Lower lobe of right lung (tissue), 2 donors: ENCODE data around the gene CHKA. TPM values are rescaled to one million over a fixed set of nuclear protein-coding genes. Genes with fewer than 3 reads are reported as not detected.
A peak's percentile ranks its signal among the peaks of the same experiment; 100 is the strongest.

Source experiments
- ATAC-seq, 2 donors: fragments of 200-7000 bp; cut with Tn5 transposase; one replicate each; pipeline ENCODE4 v1.9.1; 2020 to 2022; ENCODE audit warnings: mild to moderate bottlenecking in 2 of 2, moderate library complexity in 2 of 2
- DNase-seq: peaks from one replicate; pipeline ENCODE4 v3.0.0-alpha.2; 2020
- H3K27ac ChIP-seq: fragments of 200-600 bp; one replicate; pipeline ENCODE4 v1.8.0; 2022
- H3K27me3 ChIP-seq: fragments of 200-600 bp; one replicate; pipeline ENCODE4 v1.8.0; 2022; ENCODE audit warnings: low read depth
- H3K36me3 ChIP-seq: fragments of 200-600 bp; one replicate; pipeline ENCODE4 v1.8.0; 2022; ENCODE audit warnings: mild to moderate bottlenecking
- H3K4me1 ChIP-seq: fragments of 200-600 bp; one replicate; pipeline ENCODE4 v1.8.0; 2022
- H3K4me3 ChIP-seq: fragments of 200-600 bp; one replicate; pipeline ENCODE4 v1.8.0; 2022; ENCODE audit warnings: mild to moderate bottlenecking
- H3K9me3 ChIP-seq: fragments of 200-600 bp; one replicate; pipeline ENCODE4 v1.8.0; 2022
- CTCF ChIP-seq: fragments of 200-600 bp; IDR thresholded peaks from one replicate; pipeline ENCODE4 v1.8.0; 2022; ENCODE audit warnings: antibody characterized with exemption, mild to moderate bottlenecking
- intact Hi-C: fragments of 100-400 bp; cut with DNase I; formaldehyde crosslinking; loops from one replicate; pipeline ENCODE4 v1.11.0; 2022
- total RNA-seq: library from RNA; stranded (reverse); fragmentation: NEBNext Ultra II Directional; extraction: Animal tissue kit (Norgen Biotek cat#: 25700); gene quantifications from one replicate; pipeline ENCODE4 v1.2.1, GENCODE V29; 2021
- donor health status: DM: no; HTN: yes; CAD: no; lungs with severe emphysema.

CHKA gene
- total RNA-seq, 1 donor from 2014 or later = 43.0 TPM

- intact Hi-C loops = no loop called here
- ATAC-seq (peak in 1 of 2 donors; percentile 12), DNase-seq (no peak)
- Histone ChIP-seq H3K36me3 (peaks cover 71% of the 10 kb centered on the region), H3K4me3 (no peak overlapping the region), H3K4me1 (no peaks in the 10 kb centered on the region), H3K9me3 (no peaks in the 10 kb centered on the region), H3K27ac (no peak overlapping the region), H3K27me3 (no peaks in the 10 kb centered on the region)
- no peak for TF ChIP-seq CTCF
These were observed 69.7 kb downstream of the CHKA start for GRCh38 chr11:68051191-68052136.

- Histone ChIP-seq H3K9me3 (no peaks in the 10 kb centered on the region), H3K36me3 (peaks cover 82% of the 10 kb centered on the region), H3K27ac (no peak overlapping the region), H3K4me3 (no peak overlapping the region), H3K27me3 (no peaks in the 10 kb centered on the region), H3K4me1 (no peaks in the 10 kb centered on the region)
- DNase-seq (no peak), ATAC-seq (no peak)
- intact Hi-C loops = no loop called here
- TF ChIP-seq CTCF = no peak
These were observed 70.8 kb downstream of the CHKA start for GRCh38 chr11:68050371-68050841.

GRCh38 chr11:68049509-68050370 is 71.4 kb downstream of the CHKA start:
- Histone ChIP-seq H3K4me3 (no peak overlapping the region), H3K36me3 (peaks cover 88% of the 10 kb centered on the region), H3K9me3 (no peaks in the 10 kb centered on the region), H3K27ac (no peak overlapping the region), H3K27me3 (no peaks in the 10 kb centered on the region), H3K4me1 (no peaks in the 10 kb centered on the region)
- DNase-seq = no peak
- no peak for ATAC-seq
- TF ChIP-seq CTCF = no peak
- intact Hi-C loops = no loop called here

GRCh38 chr11:68048681-68049508 is 72.3 kb downstream of the CHKA start:
- Histone ChIP-seq H3K9me3 (no peaks in the 10 kb centered on the region), H3K27me3 (no peaks in the 10 kb centered on the region), H3K36me3 (peaks cover 97% of the 10 kb centered on the region), H3K27ac (no peak overlapping the region), H3K4me1 (no peaks in the 10 kb centered on the region), H3K4me3 (no peak overlapping the region)
- no peak for DNase-seq
- intact Hi-C loops = no loop called here
- TF ChIP-seq CTCF = no peak
- ATAC-seq = no peak
